ENCODE measurements around the gene CREB3. TPM values are rescaled to one million over a fixed set of nuclear protein-coding genes. Genes with fewer than 3 reads are reported as not detected.

The CREB3 gene
- polyA plus RNA-seq, 3 donors: 17.4 to 38.7 (median 32.2) TPM

GRCh38 chr9:35774907-35775635, 42.6 kb downstream of the CREB3 start:
- H3K4me1 ChIP-seq (ENCODE audit: control insufficient read depth in 1 of 2, insufficient read depth in 2 of 2, low read length in 2 of 2): peaks cover 15 to 16% of the 10 kb centered on the region in 2 donors
- no peaks in the 10 kb centered on the region for H3K27me3 ChIP-seq (ENCODE audit: control insufficient read depth in 2 of 2, insufficient read depth in 2 of 2, low read length in 2 of 2)
- TF ChIP-seq CTCF (IDR thresholded peaks at IDR 0.05): no peak
- intact Hi-C loops (cut with micrococcal nuclease): no loop called here
- Mint-ChIP-seq H3K4me3 (peak overlapping the region in 1 of 2 donors; percentile 57), H3K27ac (peak overlapping the region in 5 of 7 donors; percentile 21 to 80 (median 69)), H3K4me1 (peaks cover 16% of the 10 kb centered on the region), H3K36me3 (no peaks in the 10 kb centered on the region), H3K9me3 (no peaks in the 10 kb centered on the region), H3K27me3 (ENCODE audit: low read depth in 3 of 3) (peaks cover 0 to 2% (median 1%) of the 10 kb centered on the region in 3 donors)
- no peaks in the 10 kb centered on the region for H3K79me2 ChIP-seq (ENCODE audit: insufficient read depth, low read length)
- H3K9me3 ChIP-seq (replicated peaks in 1 of 2; ENCODE audit: control insufficient read depth in 1 of 2, insufficient read depth in 1 of 2, low read length in 2 of 2): no peaks in the 10 kb centered on the region
- H4K20me1 ChIP-seq (ENCODE audit: insufficient read depth, low read length): no peaks in the 10 kb centered on the region
- peak overlapping the region; percentile 46 for H3K4me2 ChIP-seq (replicated peaks; ENCODE audit: extremely low read depth, low read length, poor library complexity, severe bottlenecking)
- H3K4me3 ChIP-seq (replicated peaks in 1 of 3; ENCODE audit: low read depth in 2 of 3, low read length in 3 of 3): peak overlapping the region in 1 of 3 experiments; percentile 18
- peak; percentile 32 to 43 (median 40) for DNase-seq
- peak overlapping the region; percentile 49 for H2AFZ ChIP-seq (ENCODE audit: insufficient read depth, low read depth, low read length, poor library complexity, severe bottlenecking)
- no peaks in the 10 kb centered on the region for H3K36me3 ChIP-seq (replicated peaks in 1 of 2; ENCODE audit: control insufficient read depth in 1 of 2, insufficient read depth in 2 of 2, low read length in 2 of 2)
- 0% methylated on average over 2 of the region's 7 CpGs for WGBS (ENCODE audit: insufficient coverage)
- H3K9ac ChIP-seq (ENCODE audit: insufficient read depth, low read length, poor library complexity, severe bottlenecking): no peak overlapping the region
- H3K27ac ChIP-seq (ENCODE audit: low read depth in 1 of 2, low read length in 2 of 2): peak overlapping the region in 1 of 2 donors; percentile 32

- Histone ChIP-seq H3K79me2 (ENCODE audit: insufficient read depth, low read length) (no peaks in the 10 kb centered on the region), H3K4me2 (replicated peaks; ENCODE audit: extremely low read depth, low read length, poor library complexity, severe bottlenecking) (peak overlapping the region; percentile 46), H3K36me3 (replicated peaks in 1 of 2; ENCODE audit: control insufficient read depth in 1 of 2, insufficient read depth in 2 of 2, low read length in 2 of 2) (no peaks in the 10 kb centered on the region), H2AFZ (ENCODE audit: insufficient read depth, low read depth, low read length, poor library complexity, severe bottlenecking) (peak overlapping the region; percentile 29), H4K20me1 (ENCODE audit: insufficient read depth, low read length) (no peaks in the 10 kb centered on the region), H3K4me3 (replicated peaks in 1 of 3; ENCODE audit: low read depth in 2 of 3, low read length in 3 of 3) (no peak overlapping the region), H3K9me3 (replicated peaks in 1 of 2; ENCODE audit: control insufficient read depth in 1 of 2, insufficient read depth in 1 of 2, low read length in 2 of 2) (no peaks in the 10 kb centered on the region), H3K4me1 (ENCODE audit: control insufficient read depth in 1 of 2, insufficient read depth in 2 of 2, low read length in 2 of 2) (peaks cover 15 to 16% of the 10 kb centered on the region in 2 donors), H3K9ac (ENCODE audit: insufficient read depth, low read length, poor library complexity, severe bottlenecking) (no peak overlapping the region), H3K27me3 (ENCODE audit: control insufficient read depth in 2 of 2, insufficient read depth in 2 of 2, low read length in 2 of 2) (no peaks in the 10 kb centered on the region), H3K27ac (ENCODE audit: low read depth in 1 of 2, low read length in 2 of 2) (no peak overlapping the region)
- intact Hi-C loops (cut with micrococcal nuclease): no loop called here
- H3K27me3 Mint-ChIP-seq (ENCODE audit: low read depth in 3 of 3): peaks cover 0 to 2% (median 1%) of the 10 kb centered on the region in 3 donors
- whole genome bisulfite sequencing (ENCODE audit: insufficient coverage): 40% methylated on average over 1 of the region's 4 CpGs
- no peak for TF ChIP-seq CTCF (IDR thresholded peaks at IDR 0.05)
- no peaks in the 10 kb centered on the region for H3K36me3 Mint-ChIP-seq
- peaks cover 0 to 3% (median 0%) of the 10 kb centered on the region in 7 donors for H3K9me3 Mint-ChIP-seq
- no peak overlapping the region for H3K4me3 Mint-ChIP-seq
- peaks cover 16% of the 10 kb centered on the region for H3K4me1 Mint-ChIP-seq
- DNase-seq: no peak
- H3K27ac Mint-ChIP-seq: peak overlapping the region in 2 of 7 donors; percentile 59 to 68
Measured at GRCh38 chr9:35776018-35776417, 43.6 kb downstream of the CREB3 start.
